ENCODE results near the gene ACTL6A. TPM values are rescaled to one million over a fixed set of nuclear protein-coding genes. Genes with fewer than 3 reads are reported as not detected.
A peak's percentile ranks its signal among the peaks of the same experiment; 100 is the strongest.

The ACTL6A gene
- total and polyA plus RNA-seq, 3 donors from 2014 or later, result 68.4 to 143 (median 84.4) TPM

- no peak for DNase-seq
- intact Hi-C loops (cut with DNase I; ENCODE audit: low total_unique reads), result no loop called here
- 88 to 98% methylated on average over 4 of the region's 4 CpGs for WGBS, 2 donors
- Histone ChIP-seq H3K4me1 (peaks cover 7% of the 10 kb centered on the region), H3K27ac (no peak overlapping the region), H3K9me3 (no peaks in the 10 kb centered on the region), H3K36me3 (ENCODE audit: low read depth, missing control alignments) (no peaks in the 10 kb centered on the region), H3K4me3 (no peak overlapping the region), H3K27me3 (no peaks in the 10 kb centered on the region)
- TF ChIP-seq POLR2A (IDR thresholded peaks at IDR 0.05) (no peak), CTCF (IDR thresholded peaks at IDR 0.05) (no peak)
Measured at GRCh38 chr3:179599531-179599930, 36.8 kb downstream of the ACTL6A start.

- H3K36me3 ChIP-seq (ENCODE audit: low read depth, missing control alignments), result no peaks in the 10 kb centered on the region
- TF ChIP-seq CTCF (IDR thresholded peaks at IDR 0.05), result no peak
- no peak for TF ChIP-seq POLR2A (IDR thresholded peaks at IDR 0.05)
- H3K4me3 ChIP-seq, result no peak overlapping the region
- no peaks in the 10 kb centered on the region for H3K9me3 ChIP-seq
- no peaks in the 10 kb centered on the region for H3K27me3 ChIP-seq
- intact Hi-C loops (cut with DNase I; ENCODE audit: low total_unique reads), result no loop called here
- no peak overlapping the region for H3K27ac ChIP-seq
- peaks cover 7% of the 10 kb centered on the region for H3K4me1 ChIP-seq
- DNase-seq, result no peak
- WGBS, 2 donors, result 38 to 56% methylated on average over 4 of the region's 4 CpGs
Measured at GRCh38 chr3:179603321-179603720, 40.6 kb downstream of the ACTL6A start.

GRCh38 chr3:179603831-179604230 lies 41.1 kb downstream of the ACTL6A start:
- peaks cover 7% of the 10 kb centered on the region for H3K4me1 ChIP-seq
- WGBS, 2 donors, result 0 to 1% methylated on average over 3 of the region's 3 CpGs
- no peaks in the 10 kb centered on the region for H3K36me3 ChIP-seq (ENCODE audit: low read depth, missing control alignments)
- no peaks in the 10 kb centered on the region for H3K9me3 ChIP-seq
- H3K4me3 ChIP-seq, result peak overlapping the region; percentile 75 to 83
- peak overlapping the region; percentile 89 to 92 for H3K27ac ChIP-seq
- TF ChIP-seq CTCF (IDR thresholded peaks at IDR 0.05) (no peak), POLR2A (IDR thresholded peaks at IDR 0.05) (no peak)
- DNase-seq, result no peak
- no peaks in the 10 kb centered on the region for H3K27me3 ChIP-seq
- intact Hi-C loops (cut with DNase I; ENCODE audit: low total_unique reads), result no loop called here

- Histone ChIP-seq H3K4me1 (peaks cover 7% of the 10 kb centered on the region), H3K4me3 (peak within 1 kb of the TSS; percentile 75 to 83), H3K27me3 (no peaks in the 10 kb centered on the region), H3K36me3 (ENCODE audit: low read depth, missing control alignments) (no peaks in the 10 kb centered on the region), H3K27ac (peak within 1 kb of the TSS; percentile 89 to 92), H3K9me3 (no peaks in the 10 kb centered on the region)
- 0% methylated on average over 29 to 45 of the region's 45 CpGs for WGBS, 2 donors
- TF ChIP-seq POLR2A (IDR thresholded peaks at IDR 0.05), result peak; percentile 22
- no peak for TF ChIP-seq CTCF (IDR thresholded peaks at IDR 0.05)
- peak; percentile 98 for DNase-seq
- intact Hi-C loops (cut with DNase I; ENCODE audit: low total_unique reads), result no loop called here
Measured at GRCh38 chr3:179604321-179605078, 41.8 kb downstream of the ACTL6A start, which contains the start of the genes MRPL47 and NDUFB5. TSS of gene MRPL47 (minus strand) at chr3:179604638. CDS start at chr3:179604624, 14 bp downstream. TSS of gene NDUFB5 (plus strand) at chr3:179604794. CDS start at chr3:179604816, 22 bp downstream.

Measured in testis (tissue), 3 donors.